Activated naive CD4-positive, alpha-beta T cell treated with anti-CD3 and anti-CD28 coated beads, Interleukin-2, amount 50 U/mL, for 24 hours (primary cell): ENCODE measurements around the gene MNAT1.
"Not testable (repeated sequence)": the region's sequence is repeated elsewhere in the genome, so short reads cannot be mapped to it uniquely, and the experiment has no call there.

ENCODE experiments used
- H3K27ac Mint-ChIP-seq: one replicate; pipeline ENCODE4 v1.8.0; 2021; ENCODE audit warnings: mild to moderate bottlenecking, mixed read lengths
- H3K27me3 Mint-ChIP-seq: one replicate; pipeline ENCODE4 v1.8.0; 2021; ENCODE audit warnings: mixed read lengths
- H3K36me3 Mint-ChIP-seq: one replicate; pipeline ENCODE4 v1.8.0; 2021; ENCODE audit warnings: mixed read lengths
- H3K4me1 Mint-ChIP-seq: one replicate; pipeline ENCODE4 v1.8.0; 2021; ENCODE audit warnings: mixed read lengths
- H3K4me3 Mint-ChIP-seq: one replicate; pipeline ENCODE4 v1.8.0; 2021; ENCODE audit warnings: mild to moderate bottlenecking, mixed read lengths
- H3K9me3 Mint-ChIP-seq: one replicate; pipeline ENCODE4 v1.8.0; 2021; ENCODE audit warnings: mixed read lengths

Gene MNAT1

DNA sequence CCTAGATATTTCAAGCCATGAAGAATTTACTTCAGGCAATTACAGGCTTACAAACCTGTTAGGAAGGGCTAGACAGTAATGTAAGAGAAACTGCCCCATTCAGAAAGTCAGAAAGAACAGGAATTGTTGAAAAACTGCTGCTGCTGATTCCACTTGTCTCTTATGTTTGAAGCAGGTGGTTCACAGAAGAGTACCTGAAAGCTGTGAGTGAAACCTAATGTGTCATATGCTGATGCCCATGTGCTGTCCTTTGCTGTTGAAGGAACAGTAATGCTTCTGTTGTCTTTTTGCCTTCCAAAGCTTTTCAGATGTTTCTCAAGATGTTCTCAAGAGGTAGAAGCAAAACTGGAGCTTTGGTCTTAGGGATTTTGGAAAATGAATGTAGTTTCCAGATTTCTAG lies 39.0 kb downstream of the MNAT1 start:
- Mint-ChIP-seq H3K27me3 (no peaks in the 10 kb centered on the region), H3K36me3 (peaks cover 4% of the 10 kb centered on the region), H3K4me1 (peaks cover 16% of the 10 kb centered on the region), H3K9me3 (no peaks in the 10 kb centered on the region), H3K4me3 (no peak overlapping the region), H3K27ac (no peak overlapping the region)

DNA sequence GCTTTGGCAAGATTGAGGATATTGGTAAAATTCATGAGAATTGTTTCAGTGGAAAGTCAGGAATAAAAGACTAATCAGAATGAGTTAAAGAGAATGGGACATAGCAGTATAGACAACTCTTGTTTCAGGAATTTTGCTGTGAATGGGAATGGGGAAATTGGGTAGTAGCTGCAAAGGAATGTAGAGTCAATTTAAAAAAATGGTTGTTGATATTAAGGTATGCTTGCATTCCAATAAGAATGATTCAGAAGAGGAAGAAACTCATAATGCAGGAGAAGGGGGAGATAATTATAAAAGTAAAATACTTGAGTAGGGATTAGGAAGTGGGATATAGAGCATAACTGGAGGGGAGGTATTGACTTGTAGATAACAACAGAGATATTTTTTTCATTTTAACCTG lies 40.7 kb downstream of the MNAT1 start:
- Mint-ChIP-seq H3K27ac (no peak overlapping the region), H3K36me3 (peaks cover 2% of the 10 kb centered on the region), H3K4me3 (no peak overlapping the region), H3K4me1 (peaks cover 17% of the 10 kb centered on the region), H3K9me3 (no peaks in the 10 kb centered on the region), H3K27me3 (no peaks in the 10 kb centered on the region)

DNA sequence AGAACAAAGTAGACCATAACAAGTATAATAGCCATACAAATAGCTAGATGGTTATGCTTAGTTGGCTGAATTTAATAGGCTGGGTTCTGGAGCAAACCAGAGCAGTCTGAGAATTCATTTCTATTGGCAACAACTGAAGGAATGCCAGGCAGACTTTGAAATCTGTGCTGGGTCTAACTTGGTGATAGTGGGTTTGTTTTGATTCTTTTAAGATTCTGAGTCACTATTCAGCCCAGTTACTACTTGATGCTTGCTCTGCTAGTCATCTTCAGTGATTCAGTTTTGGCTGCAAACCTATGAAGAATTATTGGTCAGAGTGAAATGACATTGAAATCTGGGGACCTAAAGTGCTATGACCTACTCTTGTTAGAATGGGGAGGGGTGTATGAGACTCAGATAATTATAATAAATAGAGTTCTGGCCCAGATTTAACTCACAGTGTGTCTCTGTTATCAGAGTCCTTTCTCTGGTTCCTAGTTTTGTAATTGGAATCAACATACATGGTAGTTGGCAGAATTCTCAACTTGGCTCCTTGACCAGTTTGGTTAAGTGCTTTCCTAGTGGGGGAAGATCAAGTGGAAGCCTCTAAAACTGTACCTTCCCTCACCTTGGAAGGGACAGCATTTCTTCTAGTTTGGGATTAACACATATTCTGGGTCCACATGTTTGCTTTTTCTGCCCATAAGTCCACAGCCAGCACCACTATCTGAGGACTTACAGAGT lies 43.5 kb downstream of the MNAT1 start:
- Mint-ChIP-seq H3K4me1 (peaks cover 20% of the 10 kb centered on the region), H3K27ac (no peak overlapping the region), H3K27me3 (no peaks in the 10 kb centered on the region), H3K9me3 (no peaks in the 10 kb centered on the region), H3K4me3 (no peak overlapping the region), H3K36me3 (peaks cover 2% of the 10 kb centered on the region)

DNA sequence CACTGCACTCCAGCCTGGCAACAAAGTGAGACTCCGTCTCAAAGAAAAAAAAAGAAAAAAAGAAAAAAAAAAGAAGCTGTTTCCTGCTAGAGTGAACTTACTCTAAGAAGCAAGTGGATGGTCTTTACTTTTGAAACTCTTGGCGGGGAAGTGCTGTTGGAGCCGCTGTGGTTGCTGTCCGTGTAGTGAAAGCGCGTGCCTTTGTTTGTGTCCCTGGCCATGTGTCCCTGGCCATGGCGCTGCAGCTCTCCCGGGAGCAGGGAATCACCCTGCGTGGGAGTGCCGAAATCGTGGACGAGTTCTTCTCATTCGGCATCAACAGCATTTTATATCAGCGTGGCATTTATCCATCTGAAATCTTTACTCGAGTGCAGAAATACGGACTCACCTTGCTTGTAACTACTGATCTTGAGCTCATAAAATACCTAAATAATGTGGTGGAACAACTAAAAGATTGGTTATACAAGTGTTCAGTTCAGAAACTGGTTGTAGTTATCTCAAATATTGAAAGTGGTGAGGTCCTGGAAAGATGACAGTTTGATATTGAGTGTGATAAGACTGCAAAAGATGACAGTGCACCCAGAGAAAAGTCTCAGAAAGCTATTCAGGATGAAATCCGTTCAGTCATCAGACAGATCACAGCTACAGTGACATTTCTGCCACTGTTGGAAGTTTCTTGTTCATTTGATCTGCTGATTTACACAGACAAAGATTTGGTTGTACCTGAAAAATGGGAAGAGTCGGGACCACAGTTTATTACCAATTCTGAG lies 45.4 kb downstream of the MNAT1 start:
- peaks cover 20% of the 10 kb centered on the region for H3K4me1 Mint-ChIP-seq
- H3K4me3 Mint-ChIP-seq, H3K9me3 Mint-ChIP-seq, H3K27ac Mint-ChIP-seq, H3K27me3 Mint-ChIP-seq, H3K36me3 Mint-ChIP-seq: not testable (repeated sequence)

DNA sequence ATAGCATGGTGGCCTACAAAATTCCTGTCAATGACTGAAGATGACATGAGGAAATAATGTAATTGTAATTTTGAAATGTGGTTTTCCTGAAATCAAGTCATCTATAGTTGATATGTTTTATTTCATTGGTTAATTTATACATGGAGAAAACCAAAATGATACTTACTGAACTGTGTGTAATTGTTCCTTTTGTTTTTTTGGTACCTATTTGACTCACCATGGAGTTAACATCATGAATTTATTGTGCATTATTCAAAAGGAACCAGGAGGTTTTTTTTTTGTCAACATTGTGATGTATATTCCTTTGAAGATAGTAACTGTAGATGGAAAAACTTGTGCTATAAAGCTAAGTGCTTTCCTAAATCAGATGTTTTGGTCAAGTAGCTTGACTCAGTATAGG lies 46.0 kb downstream of the MNAT1 start:
- not testable (repeated sequence) for H3K9me3 Mint-ChIP-seq, H3K4me3 Mint-ChIP-seq, H3K27ac Mint-ChIP-seq, H3K27me3 Mint-ChIP-seq, H3K36me3 Mint-ChIP-seq
- H3K4me1 Mint-ChIP-seq: peaks cover 20% of the 10 kb centered on the region

DNA sequence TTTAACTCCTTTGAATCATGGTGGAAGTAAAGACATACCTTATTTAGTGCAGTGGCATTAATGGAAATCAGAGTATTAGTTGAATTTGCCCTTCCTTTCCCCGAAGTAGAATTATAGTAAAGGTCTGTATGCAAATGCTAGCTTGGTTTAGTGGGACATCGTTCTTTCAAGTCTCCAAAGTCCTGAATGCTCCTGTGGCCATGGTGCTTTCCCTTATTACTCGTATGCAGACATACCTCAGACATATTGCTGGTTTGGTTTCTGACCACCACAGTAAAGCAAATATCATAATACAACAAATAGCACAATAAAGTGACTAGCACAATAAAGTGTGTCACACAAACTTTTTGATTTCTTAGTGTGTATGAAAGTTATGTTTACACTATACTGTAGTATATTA lies 52.3 kb downstream of the MNAT1 start:
- Mint-ChIP-seq H3K27me3 (no peaks in the 10 kb centered on the region), H3K27ac (no peak overlapping the region), H3K4me1 (peaks cover 2% of the 10 kb centered on the region), H3K36me3 (peaks cover 8% of the 10 kb centered on the region), H3K4me3 (no peak overlapping the region), H3K9me3 (no peaks in the 10 kb centered on the region)

DNA sequence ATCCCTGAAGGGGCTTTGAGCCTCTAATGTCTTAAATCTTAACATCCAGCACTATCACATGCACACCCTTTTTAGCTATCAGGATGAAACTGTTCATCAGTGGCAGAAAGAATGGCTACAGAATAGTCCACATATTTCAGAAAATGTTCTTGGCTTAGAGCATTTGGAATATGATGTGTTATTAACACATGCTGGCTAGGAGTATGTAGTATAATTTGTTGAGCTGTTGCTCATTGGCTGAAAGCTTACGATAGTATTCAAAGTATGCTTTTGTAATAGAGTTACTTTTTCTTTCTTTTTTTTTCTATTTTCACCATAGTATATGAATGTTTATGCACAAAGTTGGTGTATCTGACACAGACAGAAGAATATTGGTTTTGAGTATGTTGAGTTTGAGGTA lies 55.1 kb downstream of the MNAT1 start:
- Mint-ChIP-seq H3K9me3 (no peaks in the 10 kb centered on the region), H3K36me3 (peaks cover 11% of the 10 kb centered on the region), H3K4me1 (no peaks in the 10 kb centered on the region), H3K27me3 (no peaks in the 10 kb centered on the region), H3K4me3 (no peak overlapping the region), H3K27ac (no peak overlapping the region)

DNA sequence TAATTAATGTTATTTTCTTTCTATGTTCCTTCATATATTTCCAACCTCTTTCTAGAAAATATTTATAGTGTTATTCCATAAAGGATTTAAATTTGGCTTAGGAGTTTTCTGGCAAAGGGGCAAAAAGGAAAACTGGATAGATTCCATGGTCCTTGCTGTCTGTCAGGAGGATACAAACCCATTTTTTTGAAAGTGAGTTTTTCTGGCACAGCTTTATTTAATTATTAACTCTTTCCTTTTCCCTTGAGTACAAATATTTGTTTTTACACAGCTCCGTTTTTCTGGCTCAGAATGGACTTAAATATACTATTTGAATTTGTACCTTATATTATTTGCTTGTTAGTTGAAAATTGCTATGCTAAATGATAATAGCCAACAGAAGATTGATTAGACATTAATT lies 56.3 kb downstream of the MNAT1 start:
- no peaks in the 10 kb centered on the region for H3K9me3 Mint-ChIP-seq
- H3K27ac Mint-ChIP-seq: no peak overlapping the region
- no peaks in the 10 kb centered on the region for H3K27me3 Mint-ChIP-seq
- no peak overlapping the region for H3K4me3 Mint-ChIP-seq
- H3K4me1 Mint-ChIP-seq: no peaks in the 10 kb centered on the region
- H3K36me3 Mint-ChIP-seq: peaks cover 14% of the 10 kb centered on the region

DNA sequence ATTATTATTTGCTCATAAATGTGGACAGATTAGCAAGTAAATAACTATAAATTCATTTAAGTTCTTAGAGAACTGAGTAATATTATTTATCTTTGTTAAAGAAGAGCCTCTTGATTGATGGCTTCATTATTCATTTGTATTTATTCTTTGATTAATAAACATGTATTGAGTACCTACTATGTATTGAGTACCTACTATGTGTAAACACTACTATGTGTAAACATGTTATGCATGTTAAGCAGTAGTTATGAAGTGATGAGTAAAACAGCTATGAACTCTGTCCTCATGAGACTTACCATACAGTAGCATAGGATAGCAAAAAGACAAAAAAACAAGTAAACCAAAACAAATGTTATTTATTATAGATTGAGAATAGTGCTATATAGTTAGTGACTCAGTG lies 61.9 kb downstream of the MNAT1 start:
- Mint-ChIP-seq H3K27ac (no peak overlapping the region), H3K4me1 (no peaks in the 10 kb centered on the region), H3K27me3 (no peaks in the 10 kb centered on the region), H3K36me3 (peaks cover 26% of the 10 kb centered on the region), H3K9me3 (peaks cover 6% of the 10 kb centered on the region), H3K4me3 (no peak overlapping the region)

DNA sequence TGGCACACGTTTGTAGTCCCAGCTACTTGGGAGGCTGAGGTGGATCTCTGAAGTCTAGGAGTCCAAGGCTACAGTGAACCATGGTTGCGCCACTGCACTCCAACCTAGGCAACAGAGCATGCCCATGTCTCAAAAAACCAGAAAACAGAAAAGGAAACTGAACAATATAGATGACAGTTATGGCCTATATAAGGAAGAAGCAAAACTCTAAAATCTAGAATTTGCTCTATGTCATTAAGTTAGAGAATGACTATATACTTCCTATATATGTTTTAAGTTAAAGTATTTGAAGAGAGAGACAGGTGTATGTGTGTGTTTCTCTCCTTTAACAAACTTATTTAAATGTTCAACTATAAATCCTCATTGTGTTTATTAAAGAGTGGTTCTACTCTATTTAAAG lies 65.8 kb downstream of the MNAT1 start:
- Mint-ChIP-seq H3K4me1 (no peaks in the 10 kb centered on the region), H3K27me3 (no peaks in the 10 kb centered on the region), H3K36me3 (peaks cover 29% of the 10 kb centered on the region), H3K4me3 (no peak overlapping the region), H3K27ac (no peak overlapping the region), H3K9me3 (peaks cover 6% of the 10 kb centered on the region)

DNA sequence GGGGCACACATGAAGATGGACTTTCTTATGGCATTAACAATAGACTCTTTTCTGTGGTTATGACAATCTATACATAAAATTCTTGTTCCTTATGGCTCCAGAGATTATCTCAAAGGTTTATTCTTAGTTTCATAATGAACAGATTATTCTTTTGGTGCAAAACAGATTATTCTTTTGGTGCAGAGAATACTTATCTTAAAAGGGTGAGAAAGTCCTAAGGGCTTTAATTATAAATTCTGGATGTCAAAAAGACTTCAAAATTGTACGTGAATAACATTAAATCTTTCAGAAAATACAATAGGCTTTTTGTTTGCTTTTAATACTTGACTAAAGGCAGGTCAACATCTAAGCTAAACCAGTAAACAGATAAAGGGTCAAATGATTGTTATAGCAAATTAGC lies 69.3 kb downstream of the MNAT1 start:
- peaks cover 6% of the 10 kb centered on the region for H3K9me3 Mint-ChIP-seq
- no peaks in the 10 kb centered on the region for H3K4me1 Mint-ChIP-seq
- peaks cover 25% of the 10 kb centered on the region for H3K36me3 Mint-ChIP-seq
- no peaks in the 10 kb centered on the region for H3K27me3 Mint-ChIP-seq
- no peak overlapping the region for H3K27ac Mint-ChIP-seq
- H3K4me3 Mint-ChIP-seq: no peak overlapping the region

DNA sequence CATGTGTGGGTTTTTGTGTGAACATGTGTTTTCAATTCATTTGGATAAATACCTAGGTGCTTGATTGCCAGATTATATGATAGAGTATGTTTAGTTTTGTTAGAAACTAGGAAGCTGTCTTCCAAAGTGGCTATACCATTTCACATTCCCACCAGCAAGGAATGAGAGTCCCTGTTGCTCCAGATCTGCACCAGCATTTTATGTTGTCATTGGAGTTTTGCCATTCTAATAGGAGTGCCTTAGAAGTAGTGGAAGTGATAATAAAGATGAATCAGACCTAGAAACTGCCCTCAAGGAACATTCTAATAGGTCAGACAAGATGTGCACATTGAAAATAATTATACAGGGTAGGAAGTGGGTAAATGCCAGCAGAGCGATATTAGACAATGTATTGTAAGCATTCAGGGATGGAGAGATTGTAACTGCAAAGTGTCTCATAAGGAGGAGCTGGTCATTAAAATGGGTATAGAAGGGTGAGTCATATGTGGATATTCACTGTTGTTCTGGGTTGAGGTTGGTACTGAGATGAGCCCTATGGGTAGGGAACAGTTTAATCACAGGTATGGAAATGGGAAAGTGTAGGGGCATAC lies 71.4 kb downstream of the MNAT1 start:
- Mint-ChIP-seq H3K4me3 (no peak overlapping the region), H3K27ac (no peak overlapping the region), H3K9me3 (peaks cover 3% of the 10 kb centered on the region), H3K36me3 (peaks cover 25% of the 10 kb centered on the region), H3K4me1 (no peaks in the 10 kb centered on the region), H3K27me3 (no peaks in the 10 kb centered on the region)

DNA sequence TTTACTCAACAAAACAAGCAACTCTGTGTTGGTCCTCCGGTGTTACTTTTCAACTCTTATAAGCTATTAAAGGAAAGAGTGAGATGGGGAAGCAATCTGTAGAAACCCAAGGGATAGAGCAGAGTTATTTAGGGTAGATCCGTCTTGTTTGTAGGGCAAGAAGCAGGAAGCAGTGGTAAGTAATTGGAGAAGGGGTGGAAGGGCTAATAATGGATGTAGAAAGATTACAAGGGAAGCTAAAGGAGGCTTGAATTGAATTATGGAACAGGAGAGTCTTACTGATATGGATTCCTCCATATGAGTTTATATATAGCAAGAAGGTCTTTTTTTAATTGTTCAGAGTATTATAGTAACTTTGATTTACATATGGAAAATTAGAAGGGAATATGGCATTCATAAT lies 72.7 kb downstream of the MNAT1 start:
- H3K9me3 Mint-ChIP-seq: no peaks in the 10 kb centered on the region
- no peak overlapping the region for H3K27ac Mint-ChIP-seq
- H3K4me1 Mint-ChIP-seq: no peaks in the 10 kb centered on the region
- no peak overlapping the region for H3K4me3 Mint-ChIP-seq
- peaks cover 24% of the 10 kb centered on the region for H3K36me3 Mint-ChIP-seq
- no peaks in the 10 kb centered on the region for H3K27me3 Mint-ChIP-seq

DNA sequence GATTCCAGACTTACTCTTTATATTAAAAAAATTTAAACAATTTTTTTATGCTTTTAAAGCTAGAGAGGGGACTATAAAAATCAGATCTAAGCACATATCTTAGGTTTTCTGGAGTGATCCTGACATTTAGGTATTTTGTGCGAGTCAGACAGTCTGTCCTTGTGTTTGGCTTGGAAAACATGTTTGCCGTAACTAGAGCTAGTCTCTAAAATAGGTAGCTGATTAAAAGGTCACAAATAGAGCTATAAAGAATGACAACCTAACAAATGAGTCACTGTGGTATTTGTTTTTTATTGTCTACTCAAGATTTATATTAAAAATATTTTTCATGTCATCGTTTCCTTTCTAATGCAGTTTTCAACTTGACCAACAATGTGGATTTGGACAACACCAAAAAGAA lies 73.4 kb downstream of the MNAT1 start:
- Mint-ChIP-seq H3K9me3 (no peaks in the 10 kb centered on the region), H3K27ac (no peak overlapping the region), H3K27me3 (no peaks in the 10 kb centered on the region), H3K36me3 (peaks cover 25% of the 10 kb centered on the region), H3K4me3 (no peak overlapping the region), H3K4me1 (no peaks in the 10 kb centered on the region)

DNA sequence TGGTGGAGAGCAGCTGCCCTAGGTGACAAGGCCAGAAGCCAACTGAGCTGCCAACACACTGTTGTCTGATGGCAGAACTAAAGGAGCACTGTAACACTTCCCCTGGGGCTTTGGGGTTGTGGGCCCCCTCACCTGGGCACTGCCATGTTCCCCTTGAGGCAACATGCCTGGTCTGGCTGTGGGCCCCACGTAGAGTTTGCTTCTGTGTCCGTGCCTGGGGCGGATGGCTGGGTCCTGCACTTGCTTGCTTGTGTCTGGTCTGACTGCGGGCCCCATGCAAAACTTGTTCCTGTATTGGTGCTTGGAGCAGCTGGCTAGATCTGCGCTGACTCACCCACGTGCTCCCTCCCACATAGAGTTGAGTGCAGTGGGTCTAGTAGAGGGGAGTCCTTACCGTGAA lies 78.4 kb downstream of the MNAT1 start:
- Mint-ChIP-seq H3K9me3 (no peaks in the 10 kb centered on the region), H3K4me1 (no peaks in the 10 kb centered on the region), H3K4me3 (no peak overlapping the region), H3K36me3 (peaks cover 30% of the 10 kb centered on the region), H3K27ac (no peak overlapping the region), H3K27me3 (no peaks in the 10 kb centered on the region)

DNA sequence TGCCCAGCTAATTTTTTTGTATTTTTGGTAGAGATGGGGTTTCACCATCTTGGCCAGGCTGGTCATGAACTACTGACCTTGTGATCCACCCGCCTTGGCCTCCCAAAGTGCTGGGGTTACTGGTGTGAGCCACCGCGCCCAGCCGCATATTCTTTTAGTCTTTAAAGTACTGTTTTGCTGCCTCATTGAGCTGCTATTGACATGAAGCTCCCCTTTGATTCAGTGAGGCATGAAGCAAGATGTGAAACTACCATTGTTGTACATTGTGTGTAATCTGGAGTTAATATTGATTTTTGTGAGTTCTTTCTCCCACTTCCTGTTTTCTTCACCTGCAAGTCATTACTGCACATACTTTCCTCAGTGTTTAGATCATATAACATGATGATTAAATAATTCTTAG lies 80.8 kb downstream of the MNAT1 start:
- H3K27me3 Mint-ChIP-seq: no peaks in the 10 kb centered on the region
- H3K4me3 Mint-ChIP-seq: no peak overlapping the region
- no peaks in the 10 kb centered on the region for H3K4me1 Mint-ChIP-seq
- peaks cover 26% of the 10 kb centered on the region for H3K36me3 Mint-ChIP-seq
- no peak overlapping the region for H3K27ac Mint-ChIP-seq
- H3K9me3 Mint-ChIP-seq: no peaks in the 10 kb centered on the region
